ENCODE results near the gene ABHD17C. TPM values are rescaled to one million over a fixed set of nuclear protein-coding genes. Genes with fewer than 3 reads are reported as not detected.
A peak's percentile ranks its signal among the peaks of the same experiment; 100 is the strongest.

The ABHD17C gene
- total and polyA plus RNA-seq, 2 of the 8 experiments (the other 6 are each of a cell fraction or from before 2014, with no cell fraction given), result 20.2 to 29.8 TPM

DNA sequence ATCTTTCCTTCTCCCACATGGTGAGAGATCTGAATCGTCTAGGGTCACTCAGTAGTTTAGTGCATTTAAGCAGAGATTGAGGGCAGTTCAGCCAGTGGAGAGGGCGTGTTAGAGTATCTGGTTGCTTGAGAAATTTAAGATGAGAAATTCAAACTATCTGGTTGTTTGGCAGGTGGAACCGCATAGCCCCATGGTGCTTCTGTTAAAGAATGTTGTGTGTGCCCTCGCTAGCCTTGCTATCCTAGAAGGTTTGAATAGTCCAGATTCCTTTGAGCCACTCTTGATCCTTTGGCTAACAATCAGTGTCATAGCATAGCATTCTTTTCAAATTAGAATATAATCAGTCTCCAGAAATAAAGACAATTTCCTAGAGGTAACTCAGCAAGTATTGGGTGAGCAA, 32.1 kb downstream of the ABHD17C start:
- H3K23me2 ChIP-seq (ENCODE audit: low read depth, low read length), result no peaks in the 10 kb centered on the region
- H2AFZ ChIP-seq (ENCODE audit: low read length), result no peak overlapping the region
- no peak overlapping the region for H3K4me2 ChIP-seq (ENCODE audit: insufficient read depth in 1 of 2, low read depth in 2 of 2, low read length in 2 of 2)
- H4K5ac ChIP-seq (ENCODE audit: insufficient read length, low read depth, low read length), result no peak overlapping the region
- peaks cover 0 to 34% of the 10 kb centered on the region in 2 experiments; a peak in 2 of 4 replicates for H3K79me2 ChIP-seq (ENCODE audit: control insufficient read depth in 1 of 2, insufficient read depth in 2 of 2, low read length in 2 of 2)
- H3K18ac ChIP-seq (ENCODE audit: extremely low read depth, low read length), result no peak overlapping the region
- H2BK120ac ChIP-seq (replicated peaks; ENCODE audit: low read depth, low read length), result no peak overlapping the region
- peaks cover 5 to 9% of the 10 kb centered on the region in 2 experiments; a peak in 3 of 4 replicates for H3K9me3 ChIP-seq (ENCODE audit: insufficient read depth in 2 of 2, low read depth in 1 of 2, low read length in 1 of 2)
- no peak overlapping the region for H3K23ac ChIP-seq (ENCODE audit: insufficient read length)
- no peak overlapping the region for H3K9ac ChIP-seq (replicated peaks in 1 of 4; ENCODE audit: extremely low read depth in 1 of 4, low read depth in 3 of 4, low read length in 3 of 4)
- no peaks in the 10 kb centered on the region for H4K20me1 ChIP-seq (replicated peaks in 1 of 2; ENCODE audit: control insufficient read depth in 1 of 2, insufficient read depth in 2 of 2, low read length in 2 of 2)
- H2BK12ac ChIP-seq (ENCODE audit: low read depth, low read length), result no peak overlapping the region
- no peak overlapping the region for H4K8ac ChIP-seq (ENCODE audit: extremely low read depth, insufficient read depth, low read length)
- H2AK5ac ChIP-seq (ENCODE audit: low read depth, low read length), result no peak overlapping the region
- no peaks in the 10 kb centered on the region for H3K27me3 ChIP-seq (replicated peaks in 1 of 4; ENCODE audit: control insufficient read depth in 3 of 4, extremely low read depth in 1 of 4, insufficient read depth in 3 of 4, low read length in 3 of 4)
- DNase-seq (ENCODE audit: low read depth in 1 of 2, low spot score in 2 of 2) (no peak), FAIRE-seq (no peak)
- WGBS, 2 experiments (ENCODE audit: extremely low coverage in 1 of 2, insufficient coverage in 1 of 2, insufficient read length in 1 of 2, insufficient replicate concordance in 2 of 2, low coverage in 1 of 2, low lambda C conversion rate in 2 of 2, missing lambda C conversion rate in 1 of 2), result 73% methylated on average over 4 of the region's 4 CpGs; no CpG with 5 or more reads in 1 of the 2 experiments
- no peak overlapping the region for H4K91ac ChIP-seq (replicated peaks; ENCODE audit: insufficient read length, low read length)
- H2BK20ac ChIP-seq (ENCODE audit: low read length), result no peak overlapping the region
- H3K56ac ChIP-seq (replicated peaks; ENCODE audit: insufficient read length, low read depth, low read length), result no peak overlapping the region
- H3K36me3 ChIP-seq (ENCODE audit: control insufficient read depth in 2 of 4, insufficient read depth in 4 of 4, low read length in 3 of 4), result peaks cover 0 to 10% (median 4%) of the 10 kb centered on the region in 4 experiments; a peak in 5 of 8 replicates
- no peak overlapping the region for H3K14ac ChIP-seq (ENCODE audit: insufficient read length)
- ChIA-PET POLR2A (ENCODE audit: partially characterized antibody) (no interaction called here), CTCF (ENCODE audit: partially characterized antibody) (interaction anchor here (1.3 to 1.8 kb wide), 2 partner anchors 50 to 53 kb away, joined by 4 to 5 read pairs; partner anchors contain the start of gene CEMIP)
- no peak overlapping the region for H3K27ac ChIP-seq (ENCODE audit: low read depth, low read length)
- H3K4me1 ChIP-seq (replicated peaks in 1 of 4; ENCODE audit: control insufficient read depth in 3 of 4, insufficient read depth in 4 of 4, low read length in 3 of 4), result no peaks in the 10 kb centered on the region
- H3K4me3 ChIP-seq (ENCODE audit: extremely low read depth in 1 of 4, insufficient read depth in 2 of 4, low read depth in 3 of 4, low read length in 4 of 4), result no peak overlapping the region
- H2BK5ac ChIP-seq (ENCODE audit: low read depth, low read length), result no peak overlapping the region
- TF ChIP-seq SP4 (IDR thresholded peaks at IDR 0.05; ENCODE audit: low read length), result no peak
- TF ChIP-seq TEAD4 (IDR thresholded peaks at IDR 0.05; ENCODE audit: low read depth, low read length), result peak; percentile 37; the same call in 1 of the 2 replicates
- H3K4ac ChIP-seq (replicated peaks; ENCODE audit: insufficient read length, low read depth, low read length), result no peak overlapping the region
- H3K79me1 ChIP-seq (ENCODE audit: low read depth, low read length), result no peaks in the 10 kb centered on the region
- no peak overlapping the region for H2BK15ac ChIP-seq (ENCODE audit: low read length)

Data from H1 (cell line).